NT2/D1 (cell line): Measurements from ENCODE around the gene ENAM.

Source experiments
- SUZ12 ChIP-seq: IDR thresholded peaks from 2 replicates; pipeline ENCODE4 v1.6.1; 2011; ENCODE audit not compliant: insufficient read length, insufficient read depth; ENCODE audit errors: extremely low read depth
- YY1 ChIP-seq: IDR thresholded peaks from 2 replicates; pipeline ENCODE4 v1.6.1; 2011; ENCODE audit not compliant: insufficient read length, insufficient read depth
- ZNF274 ChIP-seq: IDR thresholded peaks from 2 replicates; pipeline ENCODE4 v1.6.1; 2011; ENCODE audit warnings: mild to moderate bottlenecking, low read depth, low read length

DNA sequence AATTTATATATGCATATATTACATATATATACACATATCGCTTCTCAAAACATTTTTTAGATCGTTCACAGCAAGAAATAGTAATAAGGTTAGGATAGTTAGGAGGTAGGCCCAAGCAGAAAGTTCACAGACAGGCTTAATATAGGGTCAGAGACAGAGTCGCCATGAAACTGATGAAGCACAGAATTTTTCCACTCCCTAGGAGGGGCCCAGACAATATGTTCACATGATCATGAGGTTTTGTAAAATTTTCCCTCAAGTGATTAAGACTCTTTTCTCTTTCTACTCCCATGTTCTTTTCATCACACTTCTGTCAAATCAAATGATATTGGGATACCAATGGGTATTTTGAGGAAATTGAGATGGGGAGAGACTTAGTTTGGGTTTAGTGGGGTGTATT is 5.2 kb upstream of the ENAM start:
- TF ChIP-seq YY1 (no peak), ZNF274 (no peak), SUZ12 (no peak)
